CD8-positive, alpha-beta memory T cell (primary cell): ENCODE results near the gene VEGFA. TPM values are rescaled to one million over a fixed set of nuclear protein-coding genes. Genes with fewer than 3 reads are reported as not detected.

Experiments used
- CTCF ChIA-PET: fragments of 350-600 bp; sonication (Branson Sonifier 250); formaldehyde crosslinking; loops from one replicate; lab custom pipeline; 2021; ENCODE audit warnings: antibody characterized with exemption; lab: Charles Lee
- POLR2A ChIA-PET: fragments of 350-600 bp; sonication (Branson Sonifier 250); formaldehyde crosslinking; loops from one replicate; lab custom pipeline; 2021; ENCODE audit warnings: antibody characterized with exemption; lab: Charles Lee
- DNase-seq, 5 donors: peaks; one replicate each; pipeline versions ENCODE4 v3.0.0 to v3.0.0-alpha.2; 2020 to 2022; ENCODE audit warnings: mixed read lengths in 1 of 5
- H3K27ac ChIP-seq: one replicate; pipeline ENCODE4 v1.7.0; 2013; ENCODE audit warnings: low read depth, mild to moderate bottlenecking, low read length, moderate library complexity
- H3K27me3 ChIP-seq: 2 replicates; pipeline ENCODE4 v1.7.0; 2013; ENCODE audit warnings: low read length, mild to moderate bottlenecking; ENCODE audit not compliant: insufficient read depth, poor library complexity, severe bottlenecking
- H3K36me3 ChIP-seq: 2 replicates; pipeline ENCODE4 v1.7.0; 2013; ENCODE audit warnings: mild to moderate bottlenecking, low read length, moderate library complexity; ENCODE audit not compliant: insufficient read depth
- H3K4me1 ChIP-seq: 2 replicates; pipeline ENCODE4 v1.7.0; 2013; ENCODE audit warnings: mild to moderate bottlenecking, low read length, moderate library complexity; ENCODE audit not compliant: insufficient read depth
- H3K4me3 ChIP-seq: 2 replicates; pipeline ENCODE4 v1.7.0; 2013; ENCODE audit warnings: mild to moderate bottlenecking, low read length
- H3K9me3 ChIP-seq: 2 replicates; pipeline ENCODE4 v1.7.0; 2013; ENCODE audit warnings: mild to moderate bottlenecking, low read length
- H3K27ac Mint-ChIP-seq, 8 donors: one replicate each; pipeline ENCODE4 v1.8.0; 2020 to 2021; ENCODE audit warnings: mixed read lengths in 8 of 8, mild to moderate bottlenecking in 6 of 8, inconsistent platforms in 3 of 8, moderate library complexity in 3 of 8
- H3K27me3 Mint-ChIP-seq, 2 donors: one replicate each; pipeline ENCODE4 v1.8.0; 2020 to 2021; ENCODE audit warnings: mixed read lengths in 2 of 2, mild to moderate bottlenecking in 1 of 2, moderate library complexity in 1 of 2
- H3K36me3 Mint-ChIP-seq, 3 donors: one replicate each; pipeline ENCODE4 v1.8.0; 2020 to 2021; ENCODE audit warnings: mixed read lengths in 3 of 3, inconsistent platforms in 1 of 3, mild to moderate bottlenecking in 1 of 3
- H3K4me1 Mint-ChIP-seq, 3 donors: one replicate each; pipeline ENCODE4 v1.8.0; 2020 to 2021; ENCODE audit warnings: mixed read lengths in 3 of 3, inconsistent platforms in 1 of 3, mild to moderate bottlenecking in 1 of 3
- H3K4me3 Mint-ChIP-seq, 7 donors: one replicate each; pipeline ENCODE4 v1.8.0; 2020 to 2021; ENCODE audit warnings: mixed read lengths in 7 of 7, mild to moderate bottlenecking in 6 of 7, moderate library complexity in 4 of 7, inconsistent platforms in 2 of 7
- H3K9me3 Mint-ChIP-seq, 5 donors: one replicate each; pipeline ENCODE4 v1.8.0; 2020 to 2022; ENCODE audit warnings: mixed read lengths in 5 of 5, mild to moderate bottlenecking in 3 of 5, moderate library complexity in 2 of 5, inconsistent platforms in 1 of 5
- polyA plus RNA-seq: library from polyadenylated mRNA; unstranded; fragments of 300-500 nt; fragmentation: Illumina TruSeq; gene quantifications from one replicate; pipeline ENCODE4 v1.2.3, GENCODE V29; 2021
- total RNA-seq, 2 experiments: library from RNA; stranded (reverse); gene quantifications; one replicate each; pipeline ENCODE4 v1.2.3, GENCODE V29; 2021

Gene VEGFA
- total and polyA plus RNA-seq, 3 experiments from 2014 or later, result 16.4 to 17.5 TPM; not detected in 1

DNA sequence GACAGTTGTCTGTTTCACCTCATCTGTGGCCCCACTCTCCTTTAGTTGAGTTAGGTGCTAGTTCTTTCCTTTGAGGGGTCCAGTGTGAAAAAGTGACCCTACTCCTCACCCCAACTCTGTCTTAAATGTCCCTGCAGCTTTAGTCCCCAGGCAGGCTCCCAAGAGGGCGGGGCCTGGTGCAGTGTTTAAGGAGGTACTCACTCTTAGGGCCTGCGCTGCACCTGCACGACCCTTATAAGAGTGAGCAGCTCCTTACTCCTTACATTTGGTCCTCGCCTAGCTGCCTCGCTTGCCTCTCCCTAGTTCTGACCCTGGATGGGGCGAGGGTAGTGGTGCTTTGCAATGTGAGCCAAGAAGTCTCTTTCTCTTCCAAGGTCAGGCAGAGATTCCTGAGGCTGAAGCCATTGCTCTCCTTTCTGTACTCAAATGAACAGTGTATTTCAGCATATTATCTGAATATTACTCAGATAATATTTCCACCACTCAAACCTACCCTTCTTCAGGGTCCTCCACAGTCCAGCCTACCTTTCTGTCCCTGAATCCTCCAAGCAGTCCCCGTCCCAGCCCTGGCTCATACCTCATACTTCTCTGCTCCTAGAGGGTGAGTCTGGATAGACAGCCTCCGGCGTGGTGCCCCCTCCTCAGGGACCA lies 11.9 kb upstream of the VEGFA start:
- Mint-ChIP-seq H3K4me3 (no peak overlapping the region), H3K27me3 (peaks cover 7 to 17% of the 10 kb centered on the region in 2 donors), H3K27ac (no peak overlapping the region), H3K36me3 (no peaks in the 10 kb centered on the region), H3K9me3 (no peaks in the 10 kb centered on the region), H3K4me1 (no peaks in the 10 kb centered on the region)
- Histone ChIP-seq H3K36me3 (no peaks in the 10 kb centered on the region), H3K4me1 (no peaks in the 10 kb centered on the region), H3K27me3 (no peaks in the 10 kb centered on the region), H3K9me3 (no peaks in the 10 kb centered on the region), H3K4me3 (no peak overlapping the region), H3K27ac (no peak overlapping the region)
- no peak for DNase-seq
- ChIA-PET CTCF (interaction anchor here (1.4 kb wide), 1 partner anchor 11 kb away, joined by 6 read pairs; no protein-coding TSS in a partner anchor), POLR2A (no interaction called here)

DNA sequence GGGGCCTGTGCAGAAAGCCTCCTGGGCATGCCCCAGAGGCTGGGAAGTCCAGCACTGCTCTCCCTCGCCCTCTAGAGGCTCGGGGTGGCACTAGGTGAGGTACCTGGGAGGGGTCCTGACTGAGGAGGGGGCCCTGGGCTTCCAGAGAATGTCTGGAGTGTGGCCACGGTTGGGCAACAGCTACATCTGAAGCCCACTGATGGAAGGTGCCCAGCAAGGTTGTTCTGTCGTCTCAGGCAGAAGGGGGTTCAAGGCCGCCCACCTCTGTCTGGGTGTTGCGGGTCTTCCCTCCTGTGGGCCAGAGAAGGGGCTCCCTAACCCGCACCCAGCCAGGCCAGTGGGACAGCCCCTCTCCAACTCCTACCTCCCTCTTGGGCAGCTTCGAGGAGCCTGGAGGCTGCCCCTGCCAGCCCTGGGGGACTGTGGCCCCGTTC lies 11.4 kb upstream of the VEGFA start:
- DNase-seq, result no peak

DNA sequence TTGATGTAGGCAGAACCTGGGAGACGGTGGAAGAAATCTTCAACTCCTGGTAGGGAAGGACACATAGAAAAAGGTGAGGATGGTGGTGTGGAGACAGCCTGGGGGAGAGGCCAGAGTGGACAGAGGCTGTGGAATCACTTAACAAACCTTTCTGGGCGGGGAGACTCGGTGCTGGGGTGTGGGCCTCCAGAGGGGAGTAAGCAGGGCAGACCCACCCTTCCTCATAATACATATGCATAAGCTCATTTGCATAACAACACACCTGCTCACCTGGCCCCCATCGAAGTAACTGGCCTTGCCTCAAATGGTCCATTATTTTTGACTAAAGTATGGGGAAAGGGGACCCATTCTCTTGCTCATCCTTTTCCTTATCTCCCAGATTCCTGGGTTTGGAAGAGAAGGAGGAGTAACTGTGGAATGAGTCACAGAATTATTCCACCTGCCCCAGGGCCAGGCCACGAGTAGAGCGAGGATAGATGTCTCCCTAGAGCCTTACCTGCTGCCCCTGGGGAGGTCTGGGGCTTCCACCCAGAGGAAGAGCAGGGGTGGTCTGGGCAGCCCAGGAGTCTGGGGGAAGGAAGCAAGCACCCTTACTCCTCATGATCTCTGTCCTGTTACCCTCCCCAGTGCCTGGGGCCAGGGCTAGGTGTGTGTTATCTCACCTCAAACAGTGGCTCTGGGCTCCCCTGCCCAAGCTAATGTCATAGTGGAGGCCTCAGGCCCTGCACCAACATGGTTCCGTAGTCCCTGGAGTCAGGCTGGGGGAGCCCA lies 10.7 kb upstream of the VEGFA start:
- Histone ChIP-seq H3K27ac (no peak overlapping the region), H3K9me3 (no peaks in the 10 kb centered on the region), H3K4me3 (no peak overlapping the region), H3K36me3 (no peaks in the 10 kb centered on the region), H3K4me1 (no peaks in the 10 kb centered on the region), H3K27me3 (no peaks in the 10 kb centered on the region)
- peak overlapping the region in 1 of 8 donors; percentile 60 for H3K27ac Mint-ChIP-seq
- H3K36me3 Mint-ChIP-seq, result no peaks in the 10 kb centered on the region
- no peaks in the 10 kb centered on the region for H3K9me3 Mint-ChIP-seq
- ChIA-PET CTCF (interaction anchor here (0.7 to 1.7 kb wide), 2 partner anchors 10 to 315 kb away, joined by 3 to 6 read pairs; partner anchors contain the start of gene VEGFA), POLR2A (no interaction called here)
- H3K4me1 Mint-ChIP-seq, result no peaks in the 10 kb centered on the region
- no peak overlapping the region for H3K4me3 Mint-ChIP-seq
- H3K27me3 Mint-ChIP-seq, result peaks cover 6 to 17% of the 10 kb centered on the region in 2 donors
- no peak for DNase-seq

More for the DNA sequence above, 11.4 kb upstream of the VEGFA start:
- Histone ChIP-seq H3K27me3 (no peaks in the 10 kb centered on the region), H3K36me3 (no peaks in the 10 kb centered on the region), H3K27ac (no peak overlapping the region), H3K4me3 (no peak overlapping the region), H3K4me1 (no peaks in the 10 kb centered on the region), H3K9me3 (no peaks in the 10 kb centered on the region)
- Mint-ChIP-seq H3K4me1 (no peaks in the 10 kb centered on the region), H3K4me3 (no peak overlapping the region), H3K36me3 (no peaks in the 10 kb centered on the region), H3K27ac (no peak overlapping the region), H3K9me3 (no peaks in the 10 kb centered on the region), H3K27me3 (peaks cover 6 to 17% of the 10 kb centered on the region in 2 donors)
- CTCF ChIA-PET, result interaction anchor here (0.7 kb wide), 1 partner anchor 315 kb away, joined by 3 read pairs; no protein-coding TSS in a partner anchor
- POLR2A ChIA-PET, result no interaction called here

DNA sequence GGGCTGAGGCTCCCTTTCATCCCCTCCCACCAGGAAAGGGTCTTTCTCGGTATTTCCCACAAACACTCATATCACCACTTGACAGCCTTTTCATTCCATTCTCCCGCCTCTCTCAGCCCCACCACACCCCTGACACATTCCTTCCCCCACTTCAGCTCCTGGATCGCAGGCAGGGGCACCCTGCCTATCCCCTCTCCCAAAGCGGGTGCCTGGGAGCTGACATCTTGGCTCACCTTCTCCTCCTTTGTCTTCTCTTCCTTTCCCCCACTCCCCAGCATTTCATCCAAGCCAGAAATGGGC lies 10.2 kb upstream of the VEGFA start:
- H3K27me3 Mint-ChIP-seq, result peaks cover 6 to 17% of the 10 kb centered on the region in 2 donors
- CTCF ChIA-PET, result interaction anchor here (1.1 to 1.7 kb wide), 2 partner anchors 10 to 15 kb away, joined by 3 to 6 read pairs; partner anchors contain the start of gene VEGFA
- no peak for DNase-seq
- no peak overlapping the region for H3K4me3 Mint-ChIP-seq
- Histone ChIP-seq H3K27me3 (no peaks in the 10 kb centered on the region), H3K4me3 (no peak overlapping the region), H3K9me3 (no peaks in the 10 kb centered on the region), H3K36me3 (no peaks in the 10 kb centered on the region), H3K4me1 (no peaks in the 10 kb centered on the region), H3K27ac (no peak overlapping the region)
- no peaks in the 10 kb centered on the region for H3K36me3 Mint-ChIP-seq
- H3K9me3 Mint-ChIP-seq, result no peaks in the 10 kb centered on the region
- POLR2A ChIA-PET, result no interaction called here
- H3K4me1 Mint-ChIP-seq, result no peaks in the 10 kb centered on the region
- H3K27ac Mint-ChIP-seq, result peak overlapping the region in 1 of 8 donors; percentile 74

DNA sequence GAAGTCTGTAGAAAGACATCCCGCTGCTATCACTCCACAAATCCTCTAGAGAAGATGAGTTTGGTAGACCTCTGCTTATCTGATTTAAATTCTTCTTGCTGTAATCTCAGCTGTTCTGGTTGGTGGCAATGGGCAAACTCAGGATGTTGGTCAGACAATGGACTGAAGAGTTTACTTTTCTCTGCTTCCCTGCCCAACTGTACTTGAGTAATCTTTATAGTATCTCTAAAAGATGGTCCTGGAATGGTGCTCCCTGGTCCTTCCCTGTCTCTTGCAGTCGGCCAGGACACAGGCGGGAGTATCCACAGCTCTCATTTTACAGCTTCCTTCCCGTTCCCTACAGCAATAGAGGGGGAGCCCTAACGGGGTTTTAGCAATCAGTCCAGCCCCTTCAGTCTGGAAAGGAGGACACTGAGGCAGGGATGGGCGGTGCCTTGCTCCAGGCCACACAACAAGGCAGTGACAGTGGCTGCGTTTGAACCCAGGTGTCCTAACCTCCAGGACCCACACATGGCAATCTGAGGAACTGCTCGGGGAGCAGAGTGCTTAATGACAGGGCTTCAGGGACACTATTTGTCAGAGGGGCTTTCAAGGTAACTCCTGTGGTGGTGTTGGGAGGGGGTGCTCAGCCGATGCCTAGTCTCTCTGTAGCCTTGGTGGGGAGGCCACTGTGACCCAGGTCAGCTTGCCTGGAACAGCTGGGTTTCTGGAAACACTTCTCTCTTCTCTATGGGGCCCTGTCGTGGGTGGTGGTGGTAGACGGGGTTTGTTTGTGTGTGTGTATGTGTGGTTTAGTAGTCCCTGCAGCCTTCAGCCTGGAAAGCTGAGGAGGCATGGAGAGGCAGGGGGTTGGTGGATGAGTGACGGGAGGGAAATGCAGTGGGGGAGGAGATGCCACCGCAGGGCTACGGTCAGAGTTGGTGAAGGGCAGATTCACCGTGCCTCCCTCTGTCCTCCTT lies 9.5 kb upstream of the VEGFA start:
- Histone ChIP-seq H3K4me3 (no peak overlapping the region), H3K9me3 (no peaks in the 10 kb centered on the region), H3K4me1 (no peaks in the 10 kb centered on the region), H3K27ac (no peak overlapping the region), H3K36me3 (no peaks in the 10 kb centered on the region), H3K27me3 (no peaks in the 10 kb centered on the region)
- Mint-ChIP-seq H3K27ac (peak overlapping the region in 2 of 8 donors; percentile 68 to 74), H3K4me3 (no peak overlapping the region), H3K4me1 (no peaks in the 10 kb centered on the region), H3K36me3 (no peaks in the 10 kb centered on the region), H3K27me3 (peaks cover 8 to 18% of the 10 kb centered on the region in 2 donors), H3K9me3 (no peaks in the 10 kb centered on the region)
- POLR2A ChIA-PET, result no interaction called here
- CTCF ChIA-PET, result interaction anchor here (1.1 to 1.9 kb wide), 3 partner anchors 9 to 14 kb away, joined by 3 to 7 read pairs (median 6); partner anchors contain the start of gene VEGFA
- no peak for DNase-seq

DNA sequence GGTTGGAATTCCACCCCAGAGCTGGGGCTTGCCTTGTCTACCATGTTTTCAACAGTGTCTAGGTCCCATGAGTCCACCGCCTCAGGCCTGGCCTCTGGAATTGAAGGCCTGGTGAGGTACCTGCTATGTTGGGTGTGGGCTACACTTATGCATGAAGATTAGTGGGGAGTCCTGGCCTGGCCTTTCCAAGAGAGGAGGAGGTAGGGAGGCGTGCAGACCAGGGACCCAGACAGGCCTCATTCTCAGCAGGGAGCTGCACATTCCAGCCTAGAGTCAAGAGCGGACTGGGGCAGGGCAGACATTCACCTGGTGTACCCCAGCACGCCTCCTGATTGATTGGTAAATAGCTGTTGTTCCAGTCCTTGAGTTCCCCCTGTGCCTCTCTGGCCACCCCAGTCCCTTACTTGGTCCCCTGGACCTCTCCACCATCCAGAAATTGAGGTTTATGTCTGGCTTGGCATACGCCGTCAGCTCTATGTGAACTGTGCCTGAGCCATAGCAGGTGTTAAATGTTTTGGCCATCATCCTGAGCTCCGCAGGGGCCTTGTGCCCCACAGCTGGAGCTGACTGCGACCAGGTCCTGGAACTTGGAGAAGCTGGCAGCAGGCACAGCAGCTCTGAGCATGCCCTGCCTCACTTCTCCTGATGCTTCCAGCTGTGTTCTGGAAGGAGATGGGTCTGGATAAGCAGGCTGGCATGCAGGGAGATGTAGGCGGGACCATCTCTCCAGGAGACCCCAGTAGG lies 8.2 kb upstream of the VEGFA start:
- no peaks in the 10 kb centered on the region for H3K36me3 Mint-ChIP-seq
- no peaks in the 10 kb centered on the region for H3K4me1 Mint-ChIP-seq
- no peaks in the 10 kb centered on the region for H3K36me3 ChIP-seq
- ChIA-PET CTCF (interaction anchor here (0.9 to 3.1 kb wide), 6 partner anchors 8 to 317 kb away, joined by 3 to 14 read pairs (median 4); partner anchors contain the start of gene VEGFA), POLR2A (no interaction called here)
- no peak overlapping the region for H3K27ac ChIP-seq
- no peaks in the 10 kb centered on the region for H3K4me1 ChIP-seq
- no peak overlapping the region for H3K4me3 ChIP-seq
- H3K9me3 Mint-ChIP-seq, result no peaks in the 10 kb centered on the region
- no peak for DNase-seq
- H3K27me3 ChIP-seq, result no peaks in the 10 kb centered on the region
- no peaks in the 10 kb centered on the region for H3K9me3 ChIP-seq
- H3K4me3 Mint-ChIP-seq, result no peak overlapping the region
- peaks cover 8 to 16% of the 10 kb centered on the region in 2 donors for H3K27me3 Mint-ChIP-seq
- no peak overlapping the region for H3K27ac Mint-ChIP-seq

DNA sequence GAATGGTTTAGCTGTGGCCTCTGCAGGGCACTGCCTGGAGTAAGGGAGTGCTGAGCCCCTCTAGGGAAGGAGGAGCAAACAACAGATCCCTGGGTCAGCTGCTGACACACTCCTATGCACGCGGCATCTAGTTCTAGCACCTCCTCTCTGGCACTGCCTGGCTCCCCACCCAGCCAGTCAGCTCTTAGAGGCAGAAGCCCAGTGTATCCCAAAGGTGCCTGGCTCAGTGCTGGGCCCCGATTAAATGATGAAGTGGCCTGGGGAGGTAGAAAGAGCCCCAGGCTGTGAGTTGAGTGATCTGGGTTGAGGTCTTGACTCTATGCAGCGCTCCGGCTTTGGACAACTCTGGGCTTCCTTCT lies 7.6 kb upstream of the VEGFA start:
- CTCF ChIA-PET, result interaction anchor here (1.0 to 3.1 kb wide), 6 partner anchors 8 to 317 kb away, joined by 3 to 14 read pairs (median 4); partner anchors contain the start of gene VEGFA
- no peaks in the 10 kb centered on the region for H3K4me1 Mint-ChIP-seq

More for the DNA sequence above, 7.6 kb upstream of the VEGFA start:
- Histone ChIP-seq H3K4me1 (no peaks in the 10 kb centered on the region), H3K4me3 (no peak overlapping the region), H3K27ac (no peak overlapping the region), H3K9me3 (no peaks in the 10 kb centered on the region), H3K36me3 (no peaks in the 10 kb centered on the region), H3K27me3 (no peaks in the 10 kb centered on the region)
- POLR2A ChIA-PET, result no interaction called here
- no peak overlapping the region for H3K27ac Mint-ChIP-seq
- H3K4me3 Mint-ChIP-seq, result no peak overlapping the region
- no peaks in the 10 kb centered on the region for H3K9me3 Mint-ChIP-seq
- no peaks in the 10 kb centered on the region for H3K36me3 Mint-ChIP-seq
- H3K27me3 Mint-ChIP-seq, result peaks cover 8 to 16% of the 10 kb centered on the region in 2 donors
- no peak for DNase-seq
